ENCODE measurements around the gene TCEAL1.
"Not testable (repeated sequence)": the region's sequence is repeated elsewhere in the genome, so short reads cannot be mapped to it uniquely, and the experiment has no call there.

The TCEAL1 gene

GRCh38 chrX:103628386-103629317, at the start of gene TCEAL1:
Gene TCEAL1, plus strand, starts transcription at chrX:103628975. Its CDS starts 942 bp downstream, at chrX:103629917.
- DNase-seq, result peak; percentile 67

- peak; percentile 18 for DNase-seq
These were observed 44.2 kb upstream of the TCEAL1 start for GRCh38 chrX:103584596-103584995.

- DNase-seq, result peak; percentile 70
These were observed 43.1 kb upstream of the TCEAL1 start, which contains the start of gene TCEAL4 for GRCh38 chrX:103585411-103586313. Gene TCEAL4, plus strand, starts transcription at chrX:103585515. Its CDS starts 1,161 bp downstream, at chrX:103586676.

GRCh38 chrX:103586314-103586646, 42.5 kb upstream of the TCEAL1 start:
- DNase-seq, result no peak

GRCh38 chrX:103586659-103587058, 42.1 kb upstream of the TCEAL1 start:
- no peak for DNase-seq

- DNase-seq, result not testable (repeated sequence)
These were observed 36.5 kb upstream of the TCEAL1 start for GRCh38 chrX:103592295-103592694.

- DNase-seq, result not testable (repeated sequence)
These were observed 33.6 kb upstream of the TCEAL1 start for GRCh38 chrX:103595202-103595601.

- DNase-seq, result peak; percentile 72
These were observed 21.1 kb upstream of the TCEAL1 start, which contains the start of gene TCEAL3 for GRCh38 chrX:103607364-103608305. Gene TCEAL3, plus strand, starts transcription at chrX:103607963. Its CDS starts 1,102 bp downstream, at chrX:103609065.

- DNase-seq, result peak; percentile 14
These were observed 20.3 kb upstream of the TCEAL1 start for GRCh38 chrX:103608306-103608963.

- no peak for DNase-seq
These were observed 18.5 kb upstream of the TCEAL1 start for GRCh38 chrX:103610282-103610681.

GRCh38 chrX:103613362-103613890, 15.3 kb upstream of the TCEAL1 start:
- no peak for DNase-seq

GRCh38 chrX:103614999-103615398, 13.8 kb upstream of the TCEAL1 start:
- DNase-seq, result no peak

GRCh38 chrX:103615781-103616371, 12.9 kb upstream of the TCEAL1 start:
- DNase-seq, result no peak

- no peak for DNase-seq
These were observed 12.0 kb upstream of the TCEAL1 start for GRCh38 chrX:103616676-103617186.

GRCh38 chrX:103624111-103624510, 4.7 kb upstream of the TCEAL1 start:
- no peak for DNase-seq

GRCh38 chrX:103626855-103627254, 1.9 kb upstream of the TCEAL1 start:
- no peak for DNase-seq

GRCh38 chrX:103629318-103630170, 769 bp downstream of the TCEAL1 start:
- DNase-seq, result peak; percentile 71

- DNase-seq, result no peak
These were observed 1.4 kb downstream of the TCEAL1 start for GRCh38 chrX:103630171-103630511.

GRCh38 chrX:103631145-103631544, 2.4 kb downstream of the TCEAL1 start:
- DNase-seq, result no peak

GRCh38 chrX:103635436-103635835, 6.7 kb downstream of the TCEAL1 start:
- DNase-seq, result no peak
